Brain microvascular endothelial cell (primary cell): Measurements from ENCODE around the gene INO80.

Experiments used
- DNase-seq: peaks from one replicate; pipeline ENCODE4 v3.0.0-alpha.2; 2020
- H3K27ac ChIP-seq: fragments of 250-450 bp; sonication (Bioruptor Pico); 2 replicates; pipeline ENCODE4 v1.5.1; 2020; ENCODE audit warnings: mild to moderate bottlenecking, moderate library complexity
- H3K27me3 ChIP-seq: fragments of 250-450 bp; sonication (Bioruptor Pico); replicated peaks from 2 replicates; pipeline ENCODE4 v1.5.1; 2020; ENCODE audit warnings: mild to moderate bottlenecking
- H3K36me3 ChIP-seq: fragments of 250-450 bp; sonication (Bioruptor Pico); replicated peaks from 2 replicates; pipeline ENCODE4 v1.5.1; 2020; ENCODE audit warnings: mild to moderate bottlenecking
- H3K4me3 ChIP-seq: 2 replicates; pipeline ENCODE4 v1.5.1; 2011; ENCODE audit warnings: low read depth, mild to moderate bottlenecking, control low read depth, low read length, moderate library complexity
- in situ Hi-C: cut with HindIII; loops from 2 replicates; pipeline ENCODE4 v1.10.0; 2017; ENCODE audit warnings: low sequenced_read_pairs, low pct_ligation_motif_present
- TF ChIP-seq, protein P1 (sequence below): IDR thresholded peaks from 2 replicates; pipeline ENCODE4 v1.5.1; 2011; ENCODE audit warnings: low read depth, mild to moderate bottlenecking, moderate library complexity, low read length, control low read depth, inconsistent platforms; ENCODE audit errors: missing control alignments

The INO80 gene

DNA sequence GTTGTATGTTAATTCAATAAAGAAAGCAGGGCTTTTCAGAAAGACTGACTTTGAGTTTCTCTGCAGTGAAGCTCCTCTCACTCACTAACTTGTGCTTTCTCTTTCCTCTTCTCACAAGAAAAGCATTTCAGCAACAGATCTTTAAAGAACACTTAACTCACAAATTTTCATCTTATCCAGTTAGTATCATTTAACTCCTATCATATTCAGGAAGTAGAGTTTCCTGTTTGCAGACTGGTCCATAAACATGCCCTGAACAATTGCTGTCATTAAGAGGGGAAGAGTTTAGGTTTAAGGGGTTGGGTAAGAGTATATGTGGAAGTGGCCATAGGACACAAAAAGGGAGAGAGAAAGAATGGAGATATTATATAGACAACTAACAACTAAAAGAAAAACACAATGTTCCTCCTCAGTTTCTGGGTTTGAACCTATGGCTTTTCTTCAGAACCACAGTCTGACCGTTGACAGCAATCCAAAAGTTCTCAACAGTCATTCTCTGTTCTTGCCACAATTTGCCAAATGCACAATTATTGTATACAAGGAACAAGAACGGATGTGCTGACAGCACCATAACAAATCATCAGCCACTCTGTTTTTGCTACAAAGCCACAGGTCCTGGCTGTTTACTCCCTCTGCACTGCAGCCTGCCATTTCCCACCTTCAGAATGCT lies 98.9 kb downstream of the INO80 start:
- Histone ChIP-seq H3K36me3 (peaks cover 31% of the 10 kb centered on the region), H3K4me3 (no peak overlapping the region), H3K27ac (no peak overlapping the region), H3K27me3 (no peaks in the 10 kb centered on the region)
- TF ChIP-seq, protein P1, sequence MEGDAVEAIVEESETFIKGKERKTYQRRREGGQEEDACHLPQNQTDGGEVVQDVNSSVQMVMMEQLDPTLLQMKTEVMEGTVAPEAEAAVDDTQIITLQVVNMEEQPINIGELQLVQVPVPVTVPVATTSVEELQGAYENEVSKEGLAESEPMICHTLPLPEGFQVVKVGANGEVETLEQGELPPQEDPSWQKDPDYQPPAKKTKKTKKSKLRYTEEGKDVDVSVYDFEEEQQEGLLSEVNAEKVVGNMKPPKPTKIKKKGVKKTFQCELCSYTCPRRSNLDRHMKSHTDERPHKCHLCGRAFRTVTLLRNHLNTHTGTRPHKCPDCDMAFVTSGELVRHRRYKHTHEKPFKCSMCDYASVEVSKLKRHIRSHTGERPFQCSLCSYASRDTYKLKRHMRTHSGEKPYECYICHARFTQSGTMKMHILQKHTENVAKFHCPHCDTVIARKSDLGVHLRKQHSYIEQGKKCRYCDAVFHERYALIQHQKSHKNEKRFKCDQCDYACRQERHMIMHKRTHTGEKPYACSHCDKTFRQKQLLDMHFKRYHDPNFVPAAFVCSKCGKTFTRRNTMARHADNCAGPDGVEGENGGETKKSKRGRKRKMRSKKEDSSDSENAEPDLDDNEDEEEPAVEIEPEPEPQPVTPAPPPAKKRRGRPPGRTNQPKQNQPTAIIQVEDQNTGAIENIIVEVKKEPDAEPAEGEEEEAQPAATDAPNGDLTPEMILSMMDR, result no peak
- no peak for DNase-seq
- in situ Hi-C loops, result loop anchor here (25.0 kb wide), 1 partner anchor 105 kb away; no protein-coding TSS in a partner anchor

DNA sequence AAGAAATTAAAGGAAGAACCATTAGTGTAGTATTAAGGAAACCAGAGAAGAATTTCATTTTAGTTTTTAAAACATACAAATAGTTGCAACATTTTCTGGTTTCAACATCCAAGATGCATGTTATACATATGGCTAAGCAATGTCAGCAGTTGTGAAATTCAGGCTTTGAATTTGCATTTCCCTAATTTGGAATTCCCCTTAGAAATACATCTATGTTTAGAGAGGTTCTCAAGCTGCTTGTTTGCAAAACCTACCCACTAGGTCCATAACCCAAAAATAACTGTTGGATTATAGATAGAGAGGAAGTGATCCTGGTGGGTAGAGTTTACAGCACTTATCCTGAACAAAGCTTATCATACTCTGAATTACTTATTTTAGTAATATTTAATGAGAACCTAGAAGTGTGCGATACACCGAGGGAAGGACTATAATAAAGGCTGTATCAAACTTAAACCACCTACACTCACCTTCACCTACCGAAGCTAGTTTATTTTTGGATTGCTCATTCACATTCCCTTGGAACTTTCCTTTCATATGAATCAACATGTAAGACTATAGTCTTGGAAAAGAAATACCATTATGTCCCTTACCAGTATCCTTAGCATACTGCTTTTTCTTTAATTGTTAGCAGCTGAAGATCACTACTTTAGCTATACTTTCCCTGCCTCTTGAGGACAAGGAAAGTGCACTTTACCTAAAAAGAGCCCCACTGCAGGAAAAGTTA lies 102.2 kb downstream of the INO80 start:
- Histone ChIP-seq H3K36me3 (peaks cover 28% of the 10 kb centered on the region), H3K27me3 (no peaks in the 10 kb centered on the region), H3K27ac (no peak overlapping the region), H3K4me3 (no peak overlapping the region)
- no peak for DNase-seq
- in situ Hi-C loops, result loop anchor here (25.0 kb wide), 1 partner anchor 102 kb away; no protein-coding TSS in a partner anchor
- TF ChIP-seq, protein P1, result no peak

DNA sequence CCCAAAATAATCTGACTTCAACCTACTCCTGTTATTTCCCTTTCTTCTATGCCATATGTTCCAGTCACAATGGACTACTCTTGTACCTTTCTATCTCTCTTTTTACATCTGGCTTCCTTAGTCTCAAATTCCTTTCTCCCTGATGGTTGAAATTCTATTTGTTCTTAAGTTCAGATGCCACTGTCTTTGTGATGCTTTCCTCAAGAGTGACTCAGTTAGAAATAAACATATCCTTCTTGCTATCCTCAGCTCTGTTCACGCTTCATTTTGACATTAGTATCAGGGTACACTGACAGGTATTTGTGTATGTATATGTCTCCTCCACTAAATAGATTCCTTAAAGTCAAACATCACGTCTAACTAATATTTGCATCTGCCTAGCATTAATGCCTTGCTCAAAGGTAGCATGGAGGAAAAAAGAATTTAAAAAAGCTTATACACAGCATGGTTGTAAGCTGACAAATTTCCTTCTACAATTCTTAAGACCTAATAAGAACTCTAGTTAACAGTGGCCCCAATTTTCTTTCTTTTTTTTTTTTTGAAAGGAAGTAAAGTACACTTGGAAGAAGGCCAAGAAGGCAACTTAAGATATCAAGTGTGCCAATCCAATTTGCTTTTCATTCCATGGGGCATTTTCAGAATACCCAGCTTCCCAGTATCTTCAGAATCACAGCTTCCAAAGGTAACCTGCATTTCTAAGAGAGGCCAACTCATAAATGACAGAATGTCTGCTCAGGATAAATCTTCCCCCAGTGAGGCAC lies 104.8 kb downstream of the INO80 start:
- H3K27ac ChIP-seq, result no peak overlapping the region
- H3K4me3 ChIP-seq, result no peak overlapping the region
- no peaks in the 10 kb centered on the region for H3K27me3 ChIP-seq
- DNase-seq, result no peak
- TF ChIP-seq, protein P1, result no peak
- in situ Hi-C loops, result loop anchor here (25.0 kb wide), 1 partner anchor 99 kb away; no protein-coding TSS in a partner anchor
- H3K36me3 ChIP-seq, result peaks cover 26% of the 10 kb centered on the region

DNA sequence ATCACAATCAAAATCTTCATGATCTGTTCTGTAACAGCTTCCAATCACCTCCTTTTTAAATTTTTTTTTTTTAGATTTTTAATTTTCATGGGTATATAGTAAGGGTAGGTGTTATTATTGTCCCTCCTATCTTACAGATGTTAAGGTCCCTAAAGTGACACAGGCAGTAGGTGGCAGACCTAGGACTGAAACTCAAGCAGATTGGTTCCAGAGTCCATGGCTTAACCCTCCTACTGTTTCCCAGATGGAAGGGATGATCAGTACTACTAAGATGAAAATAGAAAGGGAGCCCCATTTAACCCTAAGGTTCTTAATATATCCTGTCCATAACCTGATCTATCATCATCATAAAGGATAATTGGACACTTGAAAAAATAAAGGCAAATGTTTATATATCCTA lies 105.7 kb downstream of the INO80 start:
- in situ Hi-C loops, result loop anchor here (25.0 kb wide), 1 partner anchor 98 kb away; no protein-coding TSS in a partner anchor
- no peak overlapping the region for H3K27ac ChIP-seq
- no peak overlapping the region for H3K4me3 ChIP-seq
- TF ChIP-seq, protein P1, result no peak
- H3K27me3 ChIP-seq, result no peaks in the 10 kb centered on the region
- peaks cover 24% of the 10 kb centered on the region for H3K36me3 ChIP-seq
- DNase-seq, result no peak

DNA sequence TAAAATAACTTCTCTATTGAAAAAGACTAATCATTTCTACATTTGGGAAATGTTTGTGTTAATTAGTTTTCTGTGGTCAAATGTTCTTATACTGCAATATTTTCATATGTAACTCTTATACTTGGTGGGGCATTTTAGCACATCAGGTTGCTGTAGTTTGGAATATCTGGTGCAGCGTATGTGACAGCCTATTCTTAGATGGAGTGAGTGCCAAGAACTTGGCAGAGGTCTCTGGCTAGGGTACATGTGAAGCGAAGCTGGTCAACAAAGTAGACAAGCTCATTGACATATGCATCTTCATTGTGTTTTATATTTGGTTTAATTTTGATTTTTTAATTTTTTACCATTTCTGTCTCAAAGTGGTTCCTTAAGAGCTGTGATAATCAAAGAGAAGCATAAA lies 109.6 kb downstream of the INO80 start:
- H3K4me3 ChIP-seq, result no peak overlapping the region
- no peak overlapping the region for H3K27ac ChIP-seq
- H3K36me3 ChIP-seq, result peaks cover 25% of the 10 kb centered on the region
- in situ Hi-C loops, result loop anchor here (25.0 kb wide), 1 partner anchor 94 kb away; no protein-coding TSS in a partner anchor
- TF ChIP-seq, protein P1, result no peak
- H3K27me3 ChIP-seq, result no peaks in the 10 kb centered on the region
- DNase-seq, result no peak
